ENCODE measurements around the gene BOD1.

The BOD1 gene

GRCh38 chr5:173640156-173640804, 23.8 kb upstream of the BOD1 start:
- no peak for DNase-seq (ENCODE audit: low read depth)

DNA sequence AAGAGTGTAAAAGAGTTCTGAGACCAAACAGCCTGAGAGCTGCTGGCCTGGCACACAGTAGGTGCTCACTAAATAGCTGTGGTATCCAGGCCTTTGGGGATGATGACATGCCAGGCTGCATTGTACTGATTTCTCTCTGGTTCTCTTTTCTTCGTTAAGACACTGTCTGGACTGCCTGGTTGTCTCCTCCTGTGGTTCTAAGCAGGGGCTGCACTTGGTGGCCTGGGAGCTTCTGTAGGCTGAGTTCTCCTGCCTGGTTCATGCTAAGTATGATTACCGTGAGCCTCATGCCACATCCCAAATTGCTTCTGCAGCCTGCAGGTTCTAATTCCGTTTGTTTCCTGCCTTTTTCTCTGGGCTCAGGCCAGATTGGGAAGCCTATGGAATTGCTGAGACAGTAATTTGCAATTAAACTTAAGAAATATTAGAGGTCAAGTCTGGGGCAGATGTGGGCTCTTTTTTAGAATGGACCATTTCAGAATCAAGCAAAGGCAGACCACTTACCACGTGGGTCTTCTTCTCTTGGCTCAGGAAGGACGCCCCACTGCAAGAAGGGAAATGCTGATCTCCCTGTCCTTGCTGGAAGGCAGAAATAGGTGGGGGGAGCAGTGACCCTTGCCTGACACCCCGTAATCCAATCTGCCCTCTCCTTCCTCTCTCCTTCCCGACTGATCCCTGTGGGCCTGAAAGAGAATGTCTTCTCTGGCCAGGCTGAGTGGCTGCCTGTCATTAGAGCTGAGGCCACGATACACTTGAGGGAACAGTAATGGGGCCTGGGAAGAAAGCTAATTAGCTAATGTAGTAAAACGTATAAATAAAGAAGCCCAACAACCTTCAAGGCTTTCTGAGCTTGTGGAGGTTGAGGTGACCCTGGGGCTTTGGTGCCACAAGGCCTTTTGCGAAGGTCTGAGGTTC, 21.9 kb upstream of the BOD1 start:
- no peak for DNase-seq (ENCODE audit: low read depth)

GRCh38 chr5:173637340-173637739, 20.9 kb upstream of the BOD1 start:
- no peak for DNase-seq (ENCODE audit: low read depth)

GRCh38 chr5:173634465-173634983, 18.1 kb upstream of the BOD1 start:
- no peak for DNase-seq (ENCODE audit: low read depth)

GRCh38 chr5:173633304-173633703, 16.9 kb upstream of the BOD1 start:
- no peak for DNase-seq (ENCODE audit: low read depth)

- DNase-seq (ENCODE audit: low read depth), result no peak
Observed at GRCh38 chr5:173631478-173631877, 15.0 kb upstream of the BOD1 start.

DNA sequence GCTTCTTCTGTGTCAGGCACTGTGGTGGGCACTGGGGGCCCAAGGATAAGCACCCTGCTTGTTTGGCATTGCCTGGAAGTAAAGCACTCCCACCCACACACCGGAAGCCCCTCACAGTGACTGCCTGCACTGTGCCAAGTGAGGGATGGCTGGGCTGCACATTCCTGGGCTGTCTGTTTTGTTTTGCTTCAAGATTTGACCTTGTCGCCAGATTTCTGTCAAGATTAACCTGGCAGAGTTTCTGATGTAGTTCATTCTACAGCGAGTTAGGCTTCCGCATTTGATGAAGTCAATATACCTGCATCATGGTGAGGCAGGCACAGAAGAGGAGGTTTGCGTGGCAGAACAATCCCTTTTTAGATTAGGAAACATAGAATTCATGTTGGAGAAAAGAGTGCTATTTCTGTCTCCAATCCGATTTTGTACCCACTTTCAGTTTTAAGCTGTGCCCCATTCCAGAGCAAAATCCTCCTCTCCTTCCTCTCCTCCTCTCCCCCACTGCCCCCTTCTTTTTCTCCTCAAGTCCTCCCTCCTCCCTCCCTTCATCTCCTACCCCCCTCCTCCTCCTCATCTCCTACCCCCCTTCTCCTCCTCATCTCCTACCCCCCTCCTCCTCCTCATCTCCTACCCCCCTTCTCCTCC, 14.4 kb upstream of the BOD1 start:
- DNase-seq (ENCODE audit: low read depth), result no peak

- DNase-seq (ENCODE audit: low read depth), result no peak
Observed at GRCh38 chr5:173629628-173630027, 13.2 kb upstream of the BOD1 start.

DNA sequence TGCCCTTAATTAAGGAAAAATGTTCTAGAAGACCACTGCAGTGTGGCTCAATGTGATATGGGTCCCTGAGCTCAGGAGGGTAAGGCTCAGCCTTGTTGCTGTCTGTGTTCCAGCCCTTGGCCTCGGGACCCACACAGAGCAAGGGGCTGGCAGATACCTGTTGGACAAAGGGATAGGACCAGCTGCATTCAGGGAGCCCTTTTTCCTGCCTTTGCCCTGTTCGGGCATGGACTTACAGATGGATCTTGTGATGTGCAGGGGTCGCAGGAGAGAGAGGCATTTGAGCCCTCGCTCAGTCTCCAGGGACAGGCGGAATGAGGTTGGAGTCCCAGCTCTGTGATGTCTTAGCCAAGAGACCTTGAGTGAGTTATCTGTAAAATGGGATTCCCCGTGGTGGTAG, 12.1 kb upstream of the BOD1 start:
- DNase-seq (ENCODE audit: low read depth), result no peak

DNA sequence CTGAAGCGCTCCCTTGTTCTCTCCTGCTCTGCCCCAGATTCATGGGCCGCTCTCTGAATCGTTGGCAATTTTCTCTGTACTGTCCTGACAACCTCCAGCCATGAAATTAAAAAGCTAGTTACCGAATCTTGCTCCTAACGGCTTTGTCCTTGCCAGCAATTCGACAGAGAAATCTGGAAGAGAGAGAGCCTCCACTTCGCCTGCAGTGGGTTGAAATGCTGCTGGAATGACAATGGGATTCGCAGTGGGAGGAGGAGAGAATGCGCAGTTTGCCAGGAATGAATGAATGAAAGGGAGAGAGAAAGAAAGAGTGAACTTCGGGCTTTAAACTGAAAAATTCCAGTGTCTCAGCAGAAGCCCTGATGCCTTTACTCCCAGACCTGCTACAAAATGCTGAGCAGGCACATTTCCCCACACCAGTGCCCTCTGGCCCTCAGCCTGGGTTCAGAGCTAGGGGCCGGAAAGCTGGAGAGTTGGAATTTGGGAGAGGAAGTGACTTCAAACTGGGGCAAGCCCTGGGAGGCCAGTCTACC, 11.5 kb upstream of the BOD1 start:
- no peak for DNase-seq (ENCODE audit: low read depth)

DNA sequence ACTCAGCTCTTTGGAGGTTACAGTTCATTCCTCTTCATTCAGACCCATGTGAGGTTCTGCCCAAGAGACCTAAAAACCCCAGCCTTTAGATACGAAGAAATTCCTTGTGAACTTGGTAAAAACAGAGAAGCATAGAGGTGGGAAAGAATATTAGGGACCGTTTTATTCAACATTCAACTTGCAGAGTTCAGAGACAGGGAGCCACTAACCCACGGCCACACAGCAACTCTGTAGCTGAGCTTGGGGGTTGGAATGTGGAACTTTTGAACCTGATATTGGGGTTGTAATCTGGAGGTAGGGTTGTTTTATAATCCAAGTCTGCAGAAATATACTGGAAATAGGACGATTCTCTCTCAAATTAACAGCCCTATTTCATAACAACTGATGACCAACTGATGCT, 10.8 kb upstream of the BOD1 start:
- DNase-seq (ENCODE audit: low read depth), result no peak

- no peak for DNase-seq (ENCODE audit: low read depth)
Observed at GRCh38 chr5:173626505-173626820, 10.0 kb upstream of the BOD1 start.

GRCh38 chr5:173625673-173626504, 9.4 kb upstream of the BOD1 start:
- DNase-seq (ENCODE audit: low read depth), result no peak

GRCh38 chr5:173625261-173625660, 8.8 kb upstream of the BOD1 start:
- DNase-seq (ENCODE audit: low read depth), result no peak

GRCh38 chr5:173624282-173624681, 7.8 kb upstream of the BOD1 start:
- DNase-seq (ENCODE audit: low read depth), result no peak

DNA sequence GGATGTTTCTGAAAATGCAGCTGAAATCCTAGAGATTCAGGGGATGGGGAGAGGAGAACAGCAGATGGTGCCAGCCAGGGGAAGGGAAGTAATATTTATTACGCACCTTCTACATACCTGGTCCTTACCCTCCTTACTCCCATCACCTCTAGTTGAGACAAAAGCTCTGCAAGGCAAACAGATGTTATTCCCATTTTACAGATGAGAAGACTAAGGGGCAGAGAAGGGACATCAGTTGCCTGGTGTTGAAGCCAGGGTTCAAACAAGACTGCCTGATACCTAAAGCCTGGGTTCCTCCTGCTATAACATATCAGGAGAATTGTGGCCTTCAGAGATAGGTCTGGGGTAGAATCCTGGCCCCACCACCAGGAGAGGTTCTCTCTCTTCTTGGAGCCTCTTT, 7.3 kb upstream of the BOD1 start:
- no peak for DNase-seq (ENCODE audit: low read depth)

DNA sequence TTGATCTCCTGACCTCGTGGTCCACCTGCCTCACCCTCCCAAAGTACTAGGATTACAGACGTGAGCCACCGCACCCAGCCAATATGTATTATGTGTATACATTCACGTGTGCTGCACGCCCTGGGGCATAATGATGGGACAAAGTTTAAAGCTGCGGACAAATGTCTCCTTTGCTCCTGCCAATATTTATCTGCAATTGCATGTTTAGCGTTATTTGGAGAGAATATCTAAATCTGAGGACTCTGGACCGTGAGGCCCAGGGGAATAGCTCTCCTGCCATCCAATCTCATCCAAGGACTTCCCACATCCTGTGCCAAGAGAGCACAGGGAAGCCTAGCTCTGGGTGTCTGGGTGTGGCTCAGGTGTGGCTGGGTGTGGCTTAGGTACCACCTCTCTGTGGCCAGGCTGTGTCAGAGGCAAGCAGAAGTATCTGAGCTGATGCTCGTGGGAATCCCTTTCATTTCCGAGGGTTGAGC, 6.9 kb upstream of the BOD1 start:
- DNase-seq (ENCODE audit: low read depth), result no peak

DNA sequence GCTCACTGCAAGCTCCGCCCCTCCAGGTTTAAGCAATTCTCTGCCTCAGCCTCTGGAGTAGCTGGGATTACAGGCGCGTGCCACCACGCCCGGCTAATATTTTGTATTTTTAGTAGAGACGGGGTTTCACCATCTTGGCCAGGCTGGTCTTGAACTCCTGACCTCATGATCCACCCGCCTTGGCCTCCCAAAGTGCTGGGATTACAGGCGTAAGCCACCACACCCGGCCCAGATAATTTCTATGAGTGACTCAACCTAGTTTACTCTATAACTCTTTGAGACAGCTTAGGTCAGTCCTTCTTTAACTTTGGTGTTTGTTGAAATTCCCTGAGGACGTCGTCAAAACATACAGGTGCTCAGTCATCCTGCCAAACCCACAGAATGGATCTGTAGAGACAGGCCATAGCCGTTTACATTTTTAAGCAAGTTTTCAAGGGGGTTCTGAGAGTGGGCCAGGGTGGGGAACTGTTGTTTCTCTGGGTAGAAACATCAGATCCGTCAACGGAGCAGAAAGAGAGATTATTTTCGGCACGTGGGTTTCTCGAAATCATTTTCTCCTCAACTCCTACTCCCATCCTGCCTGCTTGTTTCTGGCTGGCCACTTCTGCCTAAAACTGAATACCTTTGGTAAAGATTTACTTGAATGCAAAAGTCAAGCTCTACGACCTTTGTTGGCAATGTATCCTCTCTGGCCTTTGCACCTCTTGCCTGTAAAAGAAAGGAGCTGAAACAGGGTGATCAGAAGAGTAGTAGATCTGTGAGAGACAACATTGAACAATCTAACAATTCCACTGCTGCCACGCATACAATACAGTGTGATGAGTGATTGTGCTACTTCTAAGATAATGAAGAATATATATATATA, 6.0 kb upstream of the BOD1 start:
- DNase-seq (ENCODE audit: low read depth), result no peak

DNA sequence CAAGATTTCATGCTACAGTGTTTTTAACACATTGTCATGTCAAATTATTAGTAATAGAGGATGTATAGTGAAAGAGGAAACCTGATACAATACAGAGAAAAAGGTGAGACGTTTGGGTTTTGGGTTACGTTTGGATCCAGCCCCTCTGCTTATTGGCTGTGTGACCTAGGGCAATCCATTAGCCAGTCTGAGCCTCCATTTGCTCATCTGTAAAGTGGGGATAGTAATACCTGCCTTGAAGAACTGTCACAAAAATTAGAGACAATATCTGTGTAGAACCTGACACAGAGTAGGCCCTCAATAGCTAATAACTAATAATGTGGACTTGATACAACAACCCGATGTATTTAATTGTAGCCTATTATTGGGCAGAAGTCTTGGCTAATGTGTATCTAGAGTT, 4.3 kb upstream of the BOD1 start:
- DNase-seq (ENCODE audit: low read depth), result no peak

DNA sequence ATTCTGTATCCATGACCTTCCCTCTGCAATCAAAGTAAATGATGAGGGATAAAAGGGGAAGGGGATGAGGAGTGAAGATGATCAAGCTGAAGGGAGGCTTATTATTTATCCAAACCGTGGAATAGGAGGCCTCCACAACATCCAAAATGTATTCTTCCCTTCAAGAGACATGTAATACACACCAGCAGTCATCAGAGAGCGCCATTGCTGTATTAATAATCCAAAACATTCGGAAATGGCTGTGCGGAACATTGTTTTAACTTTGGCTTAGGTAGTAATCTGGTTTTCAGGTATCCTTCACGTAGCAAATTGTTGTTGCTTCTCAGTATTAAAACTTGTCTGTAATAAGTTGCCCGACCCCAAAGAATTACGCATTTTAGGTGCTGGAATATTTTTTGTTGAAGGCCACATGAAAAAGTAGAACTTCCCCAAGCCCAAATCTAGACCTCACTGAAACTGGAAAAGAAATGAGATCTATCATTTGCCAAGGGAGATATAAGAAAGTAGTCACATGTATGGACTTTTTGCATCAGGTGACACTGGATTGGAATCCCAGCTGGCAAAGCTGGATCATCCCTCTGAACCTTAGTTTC, 2.6 kb upstream of the BOD1 start:
- DNase-seq (ENCODE audit: low read depth), result no peak
